ENCODE data around the gene RASA2.
"Not testable (repeated sequence)": the region's sequence is repeated elsewhere in the genome, so short reads cannot be mapped to it uniquely, and the experiment has no call there.

Gene RASA2

GRCh38 chr3:141459008-141459407 is 27.8 kb upstream of the RASA2 start:
- DNase-seq (ENCODE audit: low spot score), result no peak

GRCh38 chr3:141460097-141460704 is 26.6 kb upstream of the RASA2 start:
- peak; percentile 89 for DNase-seq (ENCODE audit: low spot score)

GRCh38 chr3:141462176-141462859 is 24.5 kb upstream of the RASA2 start:
- DNase-seq (ENCODE audit: low spot score), result no peak

- DNase-seq (ENCODE audit: low spot score), result no peak
These were observed 21.6 kb upstream of the RASA2 start for GRCh38 chr3:141465221-141465620.

GRCh38 chr3:141466633-141467169 is 20.1 kb upstream of the RASA2 start:
- no peak for DNase-seq (ENCODE audit: low spot score)

GRCh38 chr3:141469720-141470119 is 17.1 kb upstream of the RASA2 start:
- DNase-seq (ENCODE audit: low spot score), result no peak

- no peak for DNase-seq (ENCODE audit: low spot score)
These were observed 15.7 kb upstream of the RASA2 start for GRCh38 chr3:141471160-141471559.

- no peak for DNase-seq (ENCODE audit: low spot score)
These were observed 10.8 kb upstream of the RASA2 start for GRCh38 chr3:141476033-141476432.

- DNase-seq (ENCODE audit: low spot score), result no peak
These were observed 9.6 kb upstream of the RASA2 start for GRCh38 chr3:141477224-141477623.

GRCh38 chr3:141478139-141478538 is 8.7 kb upstream of the RASA2 start:
- no peak for DNase-seq (ENCODE audit: low spot score)

GRCh38 chr3:141478840-141479239 is 8.0 kb upstream of the RASA2 start:
- not testable (repeated sequence) for DNase-seq (ENCODE audit: low spot score)

- no peak for DNase-seq (ENCODE audit: low spot score)
These were observed 4.4 kb upstream of the RASA2 start for GRCh38 chr3:141482245-141482922.

GRCh38 chr3:141484701-141485287 is 2.0 kb upstream of the RASA2 start:
- DNase-seq (ENCODE audit: low spot score), result no peak

- DNase-seq (ENCODE audit: low spot score), result peak; percentile 14
These were observed 959 bp upstream of the RASA2 start for GRCh38 chr3:141485641-141486495.

- DNase-seq (ENCODE audit: low spot score), result no peak
These were observed 406 bp upstream of the RASA2 start for GRCh38 chr3:141486496-141486745.

- peak; percentile 80 for DNase-seq (ENCODE audit: low spot score)
These were observed 860 bp downstream of the RASA2 start for GRCh38 chr3:141487521-141488252.

- DNase-seq (ENCODE audit: low spot score), result no peak
These were observed 2.4 kb downstream of the RASA2 start for GRCh38 chr3:141489203-141489602.

- no peak for DNase-seq (ENCODE audit: low spot score)
These were observed 4.3 kb downstream of the RASA2 start for GRCh38 chr3:141491081-141491480.

GRCh38 chr3:141491929-141492328 is 5.1 kb downstream of the RASA2 start:
- DNase-seq (ENCODE audit: low spot score), result no peak

GRCh38 chr3:141493184-141493583 is 6.4 kb downstream of the RASA2 start:
- no peak for DNase-seq (ENCODE audit: low spot score)

- DNase-seq (ENCODE audit: low spot score), result not testable (repeated sequence)
These were observed 10.8 kb downstream of the RASA2 start for GRCh38 chr3:141497589-141497988.
